Sigmoid colon (tissue), 4 donors: ENCODE data around the gene DAPK1.

Source experiments
- POLR2A ChIP-seq, 2 donors: fragments of 450-650 bp; IDR thresholded peaks; one replicate each; pipeline ENCODE4 v1.6.1; 2016; ENCODE audit warnings: antibody characterized with exemption in 2 of 2, mild to moderate bottlenecking in 2 of 2, moderate library complexity in 2 of 2
- POLR2AphosphoS5 ChIP-seq, 4 donors: sonication (generic); formaldehyde crosslinking; IDR thresholded peaks; one replicate each; pipeline ENCODE4 v1.6.1; 2017; ENCODE audit warnings: antibody characterized with exemption in 4 of 4
- TF ChIP-seq, protein P1 (sequence below), 4 experiments: fragments of 450-650 bp in 3 of 4; fragments of 200-600 bp in 1 of 4; IDR thresholded peaks; one replicate each; pipeline ENCODE4 v1.5.1; 2016 to 2019; ENCODE audit warnings: antibody characterized with exemption in 4 of 4, mild to moderate bottlenecking in 3 of 4, moderate library complexity in 2 of 4

GRCh38 chr9:87569008-87569509 is 71.4 kb downstream of the DAPK1 start:
- no peak for TF ChIP-seq POLR2A (IDR thresholded peaks at IDR 0.05)
- TF ChIP-seq, protein P1, sequence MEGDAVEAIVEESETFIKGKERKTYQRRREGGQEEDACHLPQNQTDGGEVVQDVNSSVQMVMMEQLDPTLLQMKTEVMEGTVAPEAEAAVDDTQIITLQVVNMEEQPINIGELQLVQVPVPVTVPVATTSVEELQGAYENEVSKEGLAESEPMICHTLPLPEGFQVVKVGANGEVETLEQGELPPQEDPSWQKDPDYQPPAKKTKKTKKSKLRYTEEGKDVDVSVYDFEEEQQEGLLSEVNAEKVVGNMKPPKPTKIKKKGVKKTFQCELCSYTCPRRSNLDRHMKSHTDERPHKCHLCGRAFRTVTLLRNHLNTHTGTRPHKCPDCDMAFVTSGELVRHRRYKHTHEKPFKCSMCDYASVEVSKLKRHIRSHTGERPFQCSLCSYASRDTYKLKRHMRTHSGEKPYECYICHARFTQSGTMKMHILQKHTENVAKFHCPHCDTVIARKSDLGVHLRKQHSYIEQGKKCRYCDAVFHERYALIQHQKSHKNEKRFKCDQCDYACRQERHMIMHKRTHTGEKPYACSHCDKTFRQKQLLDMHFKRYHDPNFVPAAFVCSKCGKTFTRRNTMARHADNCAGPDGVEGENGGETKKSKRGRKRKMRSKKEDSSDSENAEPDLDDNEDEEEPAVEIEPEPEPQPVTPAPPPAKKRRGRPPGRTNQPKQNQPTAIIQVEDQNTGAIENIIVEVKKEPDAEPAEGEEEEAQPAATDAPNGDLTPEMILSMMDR (IDR thresholded peaks at IDR 0.05) = no peak
- no peak for TF ChIP-seq POLR2AphosphoS5 (IDR thresholded peaks at IDR 0.05)
